CD14-positive monocyte (primary cell): ENCODE measurements around the gene MALL. TPM values are rescaled to one million over a fixed set of nuclear protein-coding genes. Genes with fewer than 3 reads are reported as not detected.

Experiments used
- DNase-seq, 3 donors: peaks; one replicate each; pipeline ENCODE4 v3.0.0-alpha.2; 2011 to 2022
- H2AFZ ChIP-seq: 2 replicates; pipeline ENCODE4 v1.6.0; 2012; ENCODE audit warnings: mild to moderate bottlenecking, low read depth, low read length, inconsistent platforms; ENCODE audit not compliant: insufficient read depth, poor library complexity, severe bottlenecking
- H3K27ac ChIP-seq, 2 donors: 1 replicate in 1 of 2; 2 replicates in 1 of 2; pipeline ENCODE4 v1.5.1; 2012 to 2013; ENCODE audit warnings: low read length in 2 of 2, control low read depth in 1 of 2, inconsistent platforms in 1 of 2, low read depth in 1 of 2, mild to moderate bottlenecking in 1 of 2
- H3K27me3 ChIP-seq, 2 donors: one replicate each; pipeline versions ENCODE4 v1.6.0 to v1.6.1; 2011 to 2013; ENCODE audit warnings: low read length in 2 of 2; ENCODE audit not compliant: control insufficient read depth in 2 of 2, insufficient read depth in 2 of 2
- H3K36me3 ChIP-seq, 2 donors: replicated peaks in 1 of 2; 1 replicate in 1 of 2; 2 replicates in 1 of 2; pipeline versions ENCODE4 v1.5.1 to v1.6.1; 2012 to 2013; ENCODE audit warnings: low read length in 2 of 2, control low read depth in 1 of 2, inconsistent platforms in 1 of 2, mild to moderate bottlenecking in 1 of 2; ENCODE audit not compliant: insufficient read depth in 2 of 2, control insufficient read depth in 1 of 2
- H3K4me1 ChIP-seq, 2 donors: 1 replicate in 1 of 2; 2 replicates in 1 of 2; pipeline versions ENCODE4 v1.5.1 to v1.6.1; 2012 to 2013; ENCODE audit warnings: low read length in 2 of 2, control low read depth in 1 of 2, inconsistent platforms in 1 of 2, mild to moderate bottlenecking in 1 of 2, moderate library complexity in 1 of 2; ENCODE audit not compliant: insufficient read depth in 2 of 2, control insufficient read depth in 1 of 2
- H3K4me2 ChIP-seq: replicated peaks from 2 replicates; pipeline ENCODE3; 2012; ENCODE audit warnings: low read length, moderate library complexity, mild to moderate bottlenecking; ENCODE audit not compliant: poor library complexity, severe bottlenecking; ENCODE audit errors: extremely low read depth
- H3K4me3 ChIP-seq, 3 experiments: fragments of 200-600 bp in 1 of 3; sonication (generic) in 1 of 3; replicated peaks in 1 of 3; 1 replicate in 2 of 3; 2 replicates in 1 of 3; pipeline ENCODE4 v1.5.1; 2011 to 2013; ENCODE audit warnings: low read length in 3 of 3, mild to moderate bottlenecking in 3 of 3, control low read depth in 2 of 3, low read depth in 2 of 3, inconsistent platforms in 1 of 3, moderate library complexity in 1 of 3
- H3K79me2 ChIP-seq: 2 replicates; pipeline ENCODE4 v1.6.0; 2012; ENCODE audit warnings: mild to moderate bottlenecking, control low read depth, inconsistent platforms, low read length, moderate library complexity; ENCODE audit not compliant: insufficient read depth
- H3K9ac ChIP-seq: 2 replicates; pipeline ENCODE4 v1.6.0; 2017; ENCODE audit warnings: low read length, mild to moderate bottlenecking; ENCODE audit not compliant: insufficient read depth, poor library complexity, severe bottlenecking
- H3K9me3 ChIP-seq, 2 donors: replicated peaks in 1 of 2; 1 replicate in 1 of 2; 2 replicates in 1 of 2; pipeline versions ENCODE4 v1.5.1 to v1.6.1; 2012 to 2013; ENCODE audit warnings: low read length in 2 of 2, control low read depth in 1 of 2; ENCODE audit not compliant: control insufficient read depth in 1 of 2, insufficient read depth in 1 of 2
- H4K20me1 ChIP-seq: 2 replicates; pipeline ENCODE4 v1.6.0; 2012; ENCODE audit warnings: mild to moderate bottlenecking, low read length, control low read depth, moderate library complexity; ENCODE audit not compliant: insufficient read depth
- H3K27ac Mint-ChIP-seq, 7 donors: one replicate each; pipeline ENCODE4 v1.8.0; 2020; ENCODE audit warnings: mild to moderate bottlenecking in 7 of 7, mixed read lengths in 7 of 7, moderate library complexity in 6 of 7, inconsistent platforms in 2 of 7
- H3K27me3 Mint-ChIP-seq, 3 donors: one replicate each; pipeline ENCODE4 v1.8.0; 2021 to 2022; ENCODE audit warnings: low read depth in 3 of 3, mild to moderate bottlenecking in 3 of 3, mixed read lengths in 3 of 3, moderate library complexity in 3 of 3, inconsistent platforms in 1 of 3
- H3K36me3 Mint-ChIP-seq, 2 donors: one replicate each; pipeline ENCODE4 v1.8.0; 2020; ENCODE audit warnings: mixed read lengths in 2 of 2, inconsistent platforms in 1 of 2, mild to moderate bottlenecking in 1 of 2
- H3K4me1 Mint-ChIP-seq: one replicate; pipeline ENCODE4 v1.8.0; 2020; ENCODE audit warnings: mild to moderate bottlenecking, mixed read lengths
- H3K4me3 Mint-ChIP-seq, 2 donors: one replicate each; pipeline ENCODE4 v1.8.0; 2020; ENCODE audit warnings: mild to moderate bottlenecking in 2 of 2, mixed read lengths in 2 of 2, moderate library complexity in 1 of 2
- H3K9me3 Mint-ChIP-seq, 7 donors: one replicate each; pipeline ENCODE4 v1.8.0; 2020 to 2022; ENCODE audit warnings: mixed read lengths in 7 of 7, mild to moderate bottlenecking in 6 of 7, moderate library complexity in 6 of 7, inconsistent platforms in 2 of 7
- WGBS: methylation state at CpG from one replicate; pipeline ENCODE4 v1.1.5; 2013; ENCODE audit warnings: missing lambda C conversion rate; ENCODE audit not compliant: insufficient coverage; 5-methylcytosine and 5-hydroxymethylcytosine counted together
- intact Hi-C, 2 donors: fragments of 100-400 bp; cut with micrococcal nuclease; formaldehyde crosslinking; loops; one replicate each; pipeline versions ENCODE4 v1.15.0 to v1.15.1; 2023
- polyA plus RNA-seq, 3 donors: library from polyadenylated mRNA; depleted of rRNA in 1 of 3; unstranded in 2 of 3; stranded (reverse) in 1 of 3; fragments of 300-500 nt in 2 of 3; fragments of >200 nt in 1 of 3; fragmentation: Illumina TruSeq in 2 of 3; gene quantifications; 1 replicate in 2 of 3; 2 replicates in 1 of 3; pipeline ENCODE4 v1.2.3, GENCODE V29; 2012 to 2021
- TF ChIP-seq, protein P1 (sequence below): fragments of 200-600 bp; IDR thresholded peaks from one replicate; pipeline ENCODE4 v1.8.0; 2022; ENCODE audit warnings: antibody characterized with exemption, mild to moderate bottlenecking

MALL gene
- polyA plus RNA-seq, 3 donors, result 0.12 TPM; not detected in 2

DNA sequence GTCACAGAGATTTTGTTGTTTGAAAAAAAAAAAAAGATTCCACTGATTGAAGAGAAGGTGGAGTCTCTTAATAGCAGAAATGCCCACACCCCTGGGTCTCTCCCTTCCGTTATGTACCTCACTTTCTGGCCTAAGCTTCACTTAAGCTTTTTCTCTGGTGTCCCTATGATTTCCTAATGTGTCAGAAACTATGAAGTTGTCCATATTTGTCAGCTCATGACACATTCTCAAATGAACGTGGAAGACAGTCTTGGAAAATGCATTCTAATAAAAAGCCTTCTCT is 5.4 kb upstream of the MALL start:
- Mint-ChIP-seq H3K27me3 (peaks cover 14 to 33% (median 24%) of the 10 kb centered on the region in 3 donors), H3K36me3 (no peaks in the 10 kb centered on the region), H3K9me3 (peaks cover 0 to 2% (median 0%) of the 10 kb centered on the region in 7 donors), H3K4me1 (no peaks in the 10 kb centered on the region), H3K4me3 (no peak overlapping the region), H3K27ac (no peak overlapping the region)
- H3K4me1 ChIP-seq, result no peaks in the 10 kb centered on the region
- H3K9me3 ChIP-seq, result peaks cover 5 to 6% of the 10 kb centered on the region in 2 donors
- TF ChIP-seq, protein P1, sequence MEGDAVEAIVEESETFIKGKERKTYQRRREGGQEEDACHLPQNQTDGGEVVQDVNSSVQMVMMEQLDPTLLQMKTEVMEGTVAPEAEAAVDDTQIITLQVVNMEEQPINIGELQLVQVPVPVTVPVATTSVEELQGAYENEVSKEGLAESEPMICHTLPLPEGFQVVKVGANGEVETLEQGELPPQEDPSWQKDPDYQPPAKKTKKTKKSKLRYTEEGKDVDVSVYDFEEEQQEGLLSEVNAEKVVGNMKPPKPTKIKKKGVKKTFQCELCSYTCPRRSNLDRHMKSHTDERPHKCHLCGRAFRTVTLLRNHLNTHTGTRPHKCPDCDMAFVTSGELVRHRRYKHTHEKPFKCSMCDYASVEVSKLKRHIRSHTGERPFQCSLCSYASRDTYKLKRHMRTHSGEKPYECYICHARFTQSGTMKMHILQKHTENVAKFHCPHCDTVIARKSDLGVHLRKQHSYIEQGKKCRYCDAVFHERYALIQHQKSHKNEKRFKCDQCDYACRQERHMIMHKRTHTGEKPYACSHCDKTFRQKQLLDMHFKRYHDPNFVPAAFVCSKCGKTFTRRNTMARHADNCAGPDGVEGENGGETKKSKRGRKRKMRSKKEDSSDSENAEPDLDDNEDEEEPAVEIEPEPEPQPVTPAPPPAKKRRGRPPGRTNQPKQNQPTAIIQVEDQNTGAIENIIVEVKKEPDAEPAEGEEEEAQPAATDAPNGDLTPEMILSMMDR, result no peak
- no peak overlapping the region for H3K4me2 ChIP-seq
- no peaks in the 10 kb centered on the region for H4K20me1 ChIP-seq
- no peak overlapping the region for H3K9ac ChIP-seq
- no peak for DNase-seq
- no CpG with 5 or more reads among the region's 2 CpGs for WGBS
- no peak overlapping the region for H3K27ac ChIP-seq
- intact Hi-C loops, result no loop called here
- H3K36me3 ChIP-seq, result no peaks in the 10 kb centered on the region
- no peak overlapping the region for H2AFZ ChIP-seq
- no peak overlapping the region for H3K4me3 ChIP-seq
- H3K79me2 ChIP-seq, result no peaks in the 10 kb centered on the region
- H3K27me3 ChIP-seq, result peaks cover 13 to 25% of the 10 kb centered on the region in 2 donors

DNA sequence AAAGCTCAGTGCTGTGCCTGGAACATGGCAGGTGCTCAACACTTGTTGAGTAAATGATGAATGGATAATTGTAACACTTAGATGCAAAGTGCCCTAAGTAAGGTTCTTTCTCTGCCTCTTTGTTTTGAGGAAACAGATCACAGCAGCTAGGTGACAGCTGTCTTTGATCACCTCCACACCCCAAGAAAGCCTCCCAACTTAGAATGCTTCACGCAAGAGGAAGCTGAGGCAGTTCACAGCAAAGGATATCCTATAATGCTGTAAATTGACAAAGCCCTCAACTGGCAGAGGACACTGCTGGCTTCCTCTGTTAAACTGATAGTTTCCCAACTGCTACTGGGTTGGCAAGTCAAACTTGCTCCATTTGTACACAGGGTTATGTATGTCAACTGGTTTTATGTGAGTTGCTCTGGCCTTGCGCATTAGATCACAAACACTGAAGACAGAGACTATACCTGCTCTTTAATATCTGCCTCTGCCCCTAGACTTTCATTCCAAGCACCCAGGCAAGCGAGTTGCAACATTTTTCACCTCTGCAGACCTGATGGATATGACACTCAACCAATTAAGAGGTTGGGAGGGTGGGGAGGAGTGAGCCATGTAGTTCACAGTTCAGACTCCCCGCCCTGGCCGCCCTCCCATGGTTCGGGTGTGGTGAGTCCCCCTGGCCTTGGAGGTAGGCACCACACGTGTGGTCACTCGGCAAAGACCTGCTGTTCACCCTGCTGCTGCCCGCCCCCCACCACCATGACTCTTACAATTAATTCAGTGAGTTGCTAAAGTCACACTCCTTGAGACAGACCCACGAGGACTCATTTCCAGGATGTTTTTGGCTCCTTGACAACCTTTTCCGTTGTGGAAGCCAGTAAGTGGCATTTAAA is 4.8 kb upstream of the MALL start:
- Histone ChIP-seq H2AFZ (no peak overlapping the region), H3K4me3 (no peak overlapping the region), H3K9me3 (peaks cover 5 to 11% of the 10 kb centered on the region in 2 donors), H3K36me3 (no peaks in the 10 kb centered on the region), H3K27ac (no peak overlapping the region), H3K27me3 (peaks cover 18 to 31% of the 10 kb centered on the region in 2 donors), H3K9ac (no peak overlapping the region), H3K79me2 (no peaks in the 10 kb centered on the region), H4K20me1 (no peaks in the 10 kb centered on the region), H3K4me2 (no peak overlapping the region), H3K4me1 (no peaks in the 10 kb centered on the region)
- Mint-ChIP-seq H3K27me3 (peaks cover 20 to 39% (median 30%) of the 10 kb centered on the region in 3 donors), H3K9me3 (peaks cover 0 to 6% (median 1%) of the 10 kb centered on the region in 7 donors), H3K4me1 (peaks cover 2% of the 10 kb centered on the region), H3K27ac (no peak overlapping the region), H3K4me3 (no peak overlapping the region), H3K36me3 (no peaks in the 10 kb centered on the region)
- no peak for DNase-seq
- TF ChIP-seq, protein P1, result no peak
- intact Hi-C loops, result no loop called here
- 94% methylated on average over 5 of the region's 11 CpGs for WGBS
